LNCAP (cell line): ENCODE measurements around the gene NBDY.

ENCODE experiments used
- CTCF ChIP-seq: fragments of 450-650 bp; IDR thresholded peaks from 2 replicates; pipeline ENCODE4 v1.5.1; 2017; ENCODE audit warnings: mild to moderate bottlenecking

Gene NBDY

DNA sequence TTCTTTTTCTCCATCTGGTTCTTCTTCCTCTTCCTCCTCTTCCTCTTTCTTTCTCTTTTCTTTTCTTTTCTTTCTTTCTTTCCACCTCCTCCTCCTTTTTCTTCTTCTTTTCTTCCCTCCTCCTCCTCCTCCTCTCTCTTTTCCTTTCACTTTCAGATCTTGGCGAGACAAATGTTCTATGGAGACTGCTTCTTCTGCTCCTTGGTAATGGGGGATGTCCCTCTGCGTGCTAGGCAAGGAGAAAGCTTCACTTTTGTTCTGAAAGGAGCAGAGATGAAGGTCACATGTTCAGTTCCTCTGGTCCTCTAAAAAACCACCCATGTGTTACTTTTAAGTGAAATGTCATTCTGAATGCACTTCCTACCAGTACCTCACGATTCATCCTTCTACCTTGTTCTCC lies 33.2 kb downstream of the NBDY start:
- no peak for TF ChIP-seq CTCF

DNA sequence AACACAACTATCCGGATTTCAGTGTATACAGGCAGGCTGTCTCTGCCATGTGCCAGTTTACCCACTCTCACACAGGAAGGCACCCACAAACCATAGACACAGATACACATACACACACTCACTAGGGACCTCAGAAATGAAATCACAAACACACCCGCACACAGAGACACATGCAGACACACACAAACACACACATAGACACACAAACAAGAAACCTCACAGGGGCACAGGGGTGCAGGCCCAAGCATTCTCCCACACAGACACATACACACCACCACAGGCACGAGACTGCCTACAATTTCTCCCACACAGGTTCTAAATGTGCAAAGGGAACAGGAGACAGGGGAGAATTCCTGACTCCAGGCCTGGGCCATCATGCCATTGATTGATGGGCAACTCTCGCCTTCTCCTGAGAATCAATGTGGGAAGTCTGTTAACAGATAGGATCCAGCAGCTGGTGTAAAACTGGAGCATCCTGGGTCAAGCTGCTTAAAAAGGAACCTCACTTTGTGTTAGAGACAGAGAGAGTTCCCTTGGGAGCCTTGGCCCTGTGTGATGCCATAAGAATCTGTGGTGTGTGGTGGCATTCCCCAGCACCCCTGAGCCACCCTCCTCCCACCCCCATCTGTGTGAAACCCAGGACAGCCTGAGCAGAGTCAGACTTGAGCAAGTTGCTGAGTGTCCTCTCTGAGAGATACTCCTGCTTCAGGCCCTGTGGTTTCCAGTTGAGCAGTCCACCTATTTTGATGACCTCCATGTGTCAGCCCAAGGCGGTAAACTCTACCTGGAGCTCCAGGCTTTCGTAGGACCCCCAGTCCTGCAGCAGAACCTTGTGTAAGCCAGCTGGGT lies 33.9 kb downstream of the NBDY start:
- TF ChIP-seq CTCF: no peak

DNA sequence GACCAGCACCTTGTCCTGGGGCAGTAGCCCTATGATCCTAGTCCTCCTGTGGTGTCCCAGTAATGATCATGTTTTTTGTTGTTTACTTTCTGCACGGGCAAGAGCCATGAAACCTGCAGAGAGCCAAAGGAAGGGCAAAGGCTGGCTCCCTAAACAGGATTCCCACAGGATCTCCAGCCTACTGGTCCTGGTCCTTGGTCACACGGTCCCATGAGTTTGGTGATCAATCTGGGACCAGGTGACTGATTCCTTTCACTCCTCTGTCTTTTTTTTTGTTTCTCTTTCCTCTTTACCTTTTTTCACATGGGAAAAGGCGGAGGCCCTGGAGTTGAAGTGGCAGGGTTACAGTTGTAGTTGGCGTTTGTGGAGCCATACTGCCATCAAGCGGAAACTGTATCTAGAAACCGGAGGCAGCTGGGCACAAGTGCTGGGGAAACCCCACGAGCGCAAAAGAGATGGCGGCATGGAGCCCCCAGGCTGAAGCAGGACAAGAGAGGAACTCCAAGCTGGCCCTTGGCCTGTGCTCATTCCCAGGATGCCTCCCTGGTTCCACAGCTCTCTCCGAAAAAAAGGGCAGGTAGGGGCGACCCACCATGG lies 34.6 kb downstream of the NBDY start:
- no peak for TF ChIP-seq CTCF

GRCh38 chrX:56764153-56764974 lies 35.3 kb downstream of the NBDY start:
- TF ChIP-seq CTCF: peak; percentile 40

DNA sequence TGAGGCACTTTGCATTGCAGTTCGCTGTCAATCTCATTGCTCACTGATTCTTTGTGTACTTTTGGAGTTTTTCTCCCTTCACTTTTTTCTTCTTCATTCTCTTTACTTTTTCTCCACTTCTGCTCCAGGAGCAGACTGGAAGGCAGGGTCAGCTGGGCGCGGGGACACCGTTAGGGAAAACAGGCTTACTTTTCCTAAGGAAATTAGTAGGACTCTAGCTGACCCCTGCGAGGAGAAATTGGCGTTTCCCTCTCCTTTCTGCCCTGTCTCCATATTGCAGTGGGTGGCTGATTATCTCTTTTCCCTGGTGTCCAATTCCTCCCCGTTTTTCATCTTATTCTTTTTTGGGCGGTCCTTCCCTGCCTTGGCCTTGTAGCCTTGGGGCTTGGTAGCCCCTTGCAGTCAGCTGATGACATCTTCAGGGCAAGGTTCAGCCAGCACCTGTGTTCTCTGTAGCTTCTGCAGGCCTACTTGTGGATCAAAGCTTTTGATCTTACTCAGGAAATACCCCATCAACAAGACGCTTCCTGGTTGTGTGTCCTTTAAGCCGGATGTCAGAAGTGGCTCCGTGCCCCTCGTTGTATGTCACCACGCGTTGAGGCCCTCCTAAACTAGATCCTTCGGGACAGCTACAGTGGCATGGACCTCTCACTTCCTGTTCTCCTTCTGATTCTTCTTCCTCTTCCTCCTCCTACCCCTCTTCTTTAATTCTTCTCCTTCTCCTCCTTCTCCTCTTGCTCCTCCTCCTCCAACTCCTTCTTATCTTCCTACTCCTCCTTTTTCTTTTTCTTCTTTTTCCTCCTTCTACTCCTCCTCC lies 36.1 kb downstream of the NBDY start:
- TF ChIP-seq CTCF: no peak

DNA sequence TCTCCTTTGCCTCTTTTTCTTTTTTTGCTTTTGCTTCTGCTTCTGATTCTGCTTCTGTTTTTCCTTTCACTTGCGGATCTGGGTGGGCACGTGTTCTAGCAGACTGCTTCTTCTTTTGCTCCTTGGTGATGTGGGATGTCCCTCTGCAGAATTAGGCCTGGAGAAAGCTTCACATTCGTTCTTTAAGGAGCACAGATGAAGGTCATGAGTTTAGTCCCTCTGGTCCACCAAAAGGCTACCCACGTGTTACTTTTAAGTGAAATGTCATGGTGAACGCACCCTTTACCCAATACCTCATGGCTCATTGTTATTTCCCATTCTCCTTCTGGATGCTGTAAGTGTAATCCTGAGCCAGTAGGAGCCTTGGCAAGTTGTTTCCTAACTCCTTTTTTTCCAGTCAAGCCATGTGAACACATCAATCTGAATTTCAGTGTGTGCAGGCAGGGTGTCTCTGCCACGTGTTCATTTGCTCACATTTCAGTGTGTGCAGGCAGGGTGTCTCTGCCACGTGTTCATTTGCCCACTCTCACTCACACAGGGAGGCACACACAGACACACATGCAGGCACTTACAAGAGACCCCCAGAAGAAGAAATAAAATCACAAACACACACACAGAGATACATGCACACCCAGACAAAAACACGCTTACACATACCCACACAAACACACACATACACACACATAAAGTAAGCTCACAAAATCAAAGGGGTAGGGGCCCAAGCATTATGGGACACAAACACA lies 36.9 kb downstream of the NBDY start:
- TF ChIP-seq CTCF: no peak
